ENCODE results near the gene NTPCR. TPM values are rescaled to one million over a fixed set of nuclear protein-coding genes. Genes with fewer than 3 reads are reported as not detected.

The NTPCR gene
- total RNA-seq, 1 donor from 2014 or later = 11.4 TPM

- DNase-seq = no peak
Observed at GRCh38 chr1:232964601-232965000, 14.2 kb downstream of the NTPCR start.

DNA sequence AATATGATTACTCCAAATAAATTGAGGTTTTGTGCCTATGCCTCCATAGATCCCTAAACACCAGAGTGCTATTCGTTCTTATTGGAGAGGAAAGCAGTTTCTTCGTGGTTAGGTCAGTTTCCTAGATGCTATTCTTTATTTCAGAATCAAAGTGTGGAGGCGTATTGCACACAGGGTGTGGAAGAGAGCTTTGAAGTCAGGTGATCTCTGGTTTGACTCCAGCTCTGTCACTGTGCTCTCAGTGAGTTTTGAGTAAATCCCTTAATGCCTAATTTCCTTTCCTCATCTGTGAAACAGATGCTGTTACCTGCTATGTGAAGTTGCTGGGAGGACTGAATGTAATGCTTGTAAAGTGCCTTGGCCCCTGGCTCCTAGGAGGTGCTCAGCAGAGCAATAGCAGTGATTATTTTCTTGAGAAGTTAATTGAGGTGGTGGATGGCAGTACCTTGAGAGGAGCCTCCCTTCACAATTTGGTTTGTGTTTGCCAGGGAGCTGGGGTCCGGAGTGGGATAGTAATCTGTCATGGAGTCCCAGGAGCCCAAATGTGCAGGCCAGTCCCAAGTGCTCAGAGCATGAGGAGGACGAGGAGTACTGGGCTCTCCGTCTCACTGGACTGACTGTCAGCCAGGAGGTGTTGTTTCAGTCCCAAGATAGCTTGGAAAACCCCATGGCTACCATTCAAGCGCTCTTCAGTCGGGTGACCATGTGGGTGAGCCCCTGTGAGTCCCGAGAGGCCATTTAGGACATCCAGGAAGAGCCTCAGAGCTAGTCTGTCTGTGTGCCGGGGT is 14.9 kb downstream of the NTPCR start:
- DNase-seq = no peak

DNA sequence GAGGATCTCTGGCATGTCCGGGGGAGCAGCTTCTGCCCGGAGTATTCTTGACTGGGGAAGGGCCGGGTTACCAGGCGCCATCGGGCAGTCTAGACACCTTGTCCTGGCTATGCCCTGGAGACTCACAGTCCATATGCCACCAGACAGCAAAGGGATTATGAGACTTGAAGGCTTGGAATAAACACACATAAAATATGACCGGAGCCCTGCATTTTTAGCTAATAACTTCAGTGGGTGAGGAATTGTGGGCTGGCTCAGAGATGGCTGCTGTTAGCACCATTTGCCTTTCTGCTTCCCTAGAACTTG is 15.5 kb downstream of the NTPCR start:
- DNase-seq = no peak

- DNase-seq = no peak
Observed at GRCh38 chr1:232966663-232967062, 16.3 kb downstream of the NTPCR start.

DNA sequence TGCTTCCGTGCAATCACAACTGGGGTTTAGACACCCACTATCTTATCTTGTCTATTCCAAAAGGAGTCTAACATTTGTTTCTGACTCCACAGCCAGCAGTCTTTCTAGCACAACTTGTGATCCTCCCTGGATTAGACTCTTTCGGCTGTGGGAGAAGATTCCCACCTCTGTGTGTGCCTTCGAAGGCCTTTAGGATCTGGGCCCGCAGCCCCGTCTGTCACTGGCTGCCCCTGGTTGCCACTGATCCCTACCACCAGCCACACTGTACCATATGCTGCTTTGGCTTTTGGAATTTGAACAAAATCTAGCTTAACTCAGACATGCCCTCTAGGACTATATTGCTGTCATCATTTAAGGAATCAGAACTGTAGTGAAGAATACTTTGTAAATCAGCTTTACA is 18.0 kb downstream of the NTPCR start:
- no peak for DNase-seq

DNA sequence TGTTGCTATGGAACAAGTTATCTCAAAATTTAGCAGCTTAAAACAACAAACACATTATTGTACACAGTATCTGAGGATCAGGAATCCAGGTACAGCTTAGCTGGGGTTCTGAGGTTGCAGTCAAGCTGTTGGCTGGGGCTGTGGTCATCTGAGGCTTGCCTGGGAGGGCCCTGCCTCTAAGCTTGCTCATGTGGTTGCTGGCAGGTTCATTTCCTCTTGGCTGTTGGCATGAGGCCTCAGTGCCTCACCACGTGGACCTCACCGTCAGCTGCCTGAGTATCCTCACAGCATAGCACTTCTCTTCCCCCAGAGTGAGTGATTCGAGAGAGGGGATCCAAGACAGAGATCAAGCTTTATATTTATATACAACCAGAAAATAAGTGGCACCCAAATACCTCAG is 18.6 kb downstream of the NTPCR start:
- no peak for DNase-seq

DNA sequence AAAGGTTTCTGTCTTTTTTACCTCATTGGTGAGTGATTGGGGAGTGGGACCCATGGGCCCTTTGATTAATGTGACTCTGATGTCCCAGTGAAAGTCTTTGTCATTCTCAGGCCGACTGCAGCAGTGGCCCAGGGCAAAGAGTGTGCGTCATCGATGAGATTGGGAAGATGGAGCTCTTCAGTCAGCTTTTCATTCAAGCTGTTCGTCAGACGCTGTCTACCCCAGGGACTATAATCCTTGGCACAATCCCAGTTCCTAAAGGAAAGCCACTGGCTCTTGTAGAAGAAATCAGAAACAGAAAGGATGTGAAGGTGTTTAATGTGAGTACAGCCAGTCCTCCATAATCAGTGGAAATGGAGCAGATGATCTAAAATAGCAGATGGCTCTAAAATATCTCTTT is 19.4 kb downstream of the NTPCR start:
- no peak for DNase-seq

DNA sequence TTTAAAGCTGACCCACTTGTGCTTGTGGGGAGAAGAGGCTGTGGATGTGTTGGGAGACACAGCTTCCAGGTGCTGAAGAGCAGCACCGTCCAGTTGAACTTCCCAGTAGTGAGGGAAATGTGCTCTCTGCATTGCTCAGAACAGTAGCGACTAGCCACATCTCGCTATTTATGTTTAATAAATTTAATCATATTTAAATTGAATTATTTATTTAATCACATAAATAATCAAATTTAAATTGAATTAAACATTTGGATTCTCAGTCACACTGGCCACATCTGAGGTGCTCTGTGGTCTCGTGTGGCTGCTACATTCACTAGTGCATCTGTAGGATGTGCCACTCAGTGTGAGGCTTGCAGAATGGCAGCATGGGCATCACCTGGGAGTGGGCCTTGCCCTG is 20.1 kb downstream of the NTPCR start:
- no peak for DNase-seq

- no peak for DNase-seq
Observed at GRCh38 chr1:232973652-232974611, 23.5 kb downstream of the NTPCR start.

GRCh38 chr1:232974971-232975370 is 24.6 kb downstream of the NTPCR start:
- no peak for DNase-seq

DNA sequence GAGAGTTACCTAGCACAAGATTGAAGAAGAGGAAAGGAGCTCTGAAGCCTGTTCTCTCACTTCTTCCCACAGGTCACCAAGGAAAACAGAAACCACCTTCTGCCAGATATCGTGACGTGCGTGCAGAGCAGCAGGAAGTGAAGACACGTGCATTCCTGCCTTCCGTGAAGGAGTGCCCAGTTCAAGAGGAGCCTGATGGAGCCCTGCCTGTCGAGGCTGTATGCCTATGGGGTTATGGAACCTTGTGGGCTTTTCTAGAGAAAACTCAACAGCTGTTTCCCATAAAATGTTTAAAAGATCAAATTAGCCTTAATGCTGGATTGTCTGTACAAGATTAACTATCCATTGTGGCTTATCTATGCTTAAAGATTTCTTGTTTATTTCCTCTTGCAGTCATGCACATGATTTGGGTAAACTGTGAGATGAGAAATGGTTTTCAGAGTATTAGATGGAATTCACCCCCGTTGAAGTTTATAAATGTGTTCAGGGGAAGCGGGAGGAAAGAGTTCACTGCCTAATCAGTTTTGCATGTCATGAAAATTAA is 27.8 kb downstream of the NTPCR start:
- no peak for DNase-seq

DNA sequence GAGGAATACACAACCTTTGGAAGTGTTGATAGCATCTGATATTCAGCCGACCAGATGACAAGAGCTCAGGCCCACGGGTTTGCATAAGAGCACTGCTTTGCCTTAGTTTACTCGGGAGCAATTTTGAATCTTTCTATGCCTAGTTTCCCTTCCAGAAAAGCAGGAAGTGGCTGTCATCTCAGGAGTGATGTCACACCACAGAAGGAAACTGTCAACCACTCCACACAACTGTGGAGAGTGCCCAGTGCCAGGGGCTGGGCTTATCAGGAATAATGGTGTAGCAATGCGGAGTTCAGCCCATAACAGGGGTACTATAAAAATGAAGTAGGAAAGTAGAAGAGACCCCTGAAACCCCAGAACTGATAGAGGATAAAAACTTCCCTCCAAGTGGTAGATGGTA is 28.4 kb downstream of the NTPCR start:
- DNase-seq = no peak

DNA sequence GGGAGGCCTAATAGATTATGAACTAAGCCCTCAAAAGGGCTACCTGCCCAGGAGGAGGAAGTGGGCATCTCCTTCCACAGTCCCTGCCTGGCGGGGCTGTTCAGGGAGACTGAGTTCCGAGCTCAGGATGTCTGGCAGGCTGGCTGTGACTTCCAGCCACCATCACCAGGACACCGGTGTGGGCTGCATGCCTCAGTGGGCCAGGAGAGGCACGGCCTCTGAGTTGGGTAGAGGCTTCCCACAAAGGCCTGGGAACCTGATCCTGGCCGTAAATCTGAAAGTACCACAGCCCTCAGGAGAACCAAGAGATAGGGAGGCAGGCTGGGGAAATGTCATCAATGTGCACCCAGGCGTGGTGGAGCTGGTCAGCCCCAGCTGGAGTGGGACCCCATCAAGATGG is 29.1 kb downstream of the NTPCR start:
- DNase-seq = no peak

DNA sequence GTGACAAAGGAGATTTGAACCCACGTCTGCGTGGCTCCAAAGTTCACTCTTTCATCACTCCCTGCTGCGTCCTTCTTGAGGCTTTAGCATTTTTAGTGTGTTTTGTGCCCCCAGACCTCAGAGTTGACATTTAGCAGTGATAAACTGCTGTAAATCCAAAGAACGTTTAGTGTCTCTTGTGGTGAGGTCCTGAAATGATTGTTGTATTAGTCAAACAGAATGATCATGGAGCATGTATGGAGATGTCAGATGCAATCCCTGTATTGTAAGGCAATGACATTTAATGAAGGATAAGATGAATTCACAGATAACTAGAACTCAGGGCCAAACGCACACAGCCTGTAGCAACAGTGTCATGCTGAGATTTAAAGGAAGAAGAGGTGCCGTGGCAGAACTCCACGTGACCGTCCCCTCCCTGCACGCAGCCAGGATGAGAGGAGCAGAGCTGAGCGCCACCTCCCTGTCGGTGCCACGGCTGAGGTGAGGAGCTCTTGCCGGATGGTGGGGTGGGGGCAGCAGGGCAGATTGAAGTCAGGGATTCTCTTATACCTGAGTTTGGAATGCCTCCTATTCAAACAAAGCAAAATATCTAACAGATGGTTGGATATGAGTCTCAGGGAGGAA is 30.1 kb downstream of the NTPCR start:
- no peak for DNase-seq

DNA sequence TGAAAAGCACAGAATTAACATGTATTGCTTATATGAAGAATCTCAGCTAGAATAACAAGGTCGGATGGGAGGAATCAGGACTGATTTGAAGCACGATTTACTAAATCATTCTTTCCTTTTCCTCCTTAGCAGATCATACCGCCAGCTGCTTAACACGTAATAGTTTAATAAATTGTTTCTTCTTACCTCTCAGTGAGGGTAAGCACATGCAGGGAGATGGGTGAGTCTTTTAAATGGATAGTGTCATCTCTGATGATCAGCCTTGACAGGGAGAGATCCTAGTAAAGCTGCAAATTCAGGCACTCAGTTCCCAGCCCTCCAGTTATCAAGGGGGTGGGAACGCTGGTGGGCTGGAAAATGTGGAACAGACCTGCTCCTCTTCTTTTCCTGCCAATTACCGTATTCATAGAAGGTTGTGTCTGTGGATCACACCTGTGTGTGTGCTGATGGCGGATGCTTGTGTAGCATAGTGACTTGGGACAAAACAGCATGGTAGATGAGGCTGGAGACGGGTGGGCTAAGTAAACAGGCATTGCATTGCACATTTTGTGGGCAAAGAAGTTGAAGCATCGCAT is 30.7 kb downstream of the NTPCR start:
- DNase-seq = no peak

GRCh38 chr1:232982238-232982944 is 32.0 kb downstream of the NTPCR start:
- no peak for DNase-seq

GRCh38 chr1:232983375-232983774 is 33.0 kb downstream of the NTPCR start:
- no peak for DNase-seq

DNA sequence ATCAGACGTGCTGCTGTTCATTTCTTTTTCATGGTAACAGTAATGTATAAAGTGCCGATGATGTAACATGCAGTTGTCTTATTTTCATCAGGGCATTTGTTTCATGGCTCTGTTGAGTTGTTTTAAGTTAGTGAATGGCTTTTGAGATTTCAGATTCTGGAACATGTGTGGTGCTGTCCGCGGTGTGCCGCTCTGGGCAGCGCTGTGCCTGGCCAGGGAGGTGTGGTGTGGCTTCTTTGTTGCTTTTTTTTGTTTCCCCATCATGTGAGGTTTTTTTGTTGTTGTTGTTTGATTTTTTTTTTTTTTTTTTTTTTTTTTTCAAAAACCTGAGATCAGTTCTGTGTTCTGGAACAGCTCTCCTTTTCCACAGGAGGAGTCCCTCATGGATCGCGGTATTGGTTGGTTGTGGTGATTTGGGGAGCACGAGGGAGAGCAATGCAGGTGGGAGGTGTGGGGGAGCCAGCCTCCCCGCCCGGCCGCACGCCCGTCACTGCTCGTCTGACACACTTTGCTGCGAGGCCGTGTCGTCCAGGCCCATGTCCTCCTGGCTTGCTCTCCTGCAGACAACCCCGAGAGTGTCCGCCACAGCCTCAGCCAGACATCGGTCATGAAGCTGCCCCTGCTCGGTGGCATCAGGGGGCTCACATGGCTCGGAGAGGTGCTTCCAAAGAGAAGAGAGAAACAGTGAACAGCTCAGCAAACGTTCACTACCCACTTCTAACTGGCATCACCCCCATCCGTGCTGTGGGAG is 33.6 kb downstream of the NTPCR start:
- DNase-seq = no peak

- DNase-seq = no peak
Observed at GRCh38 chr1:232984577-232985425, 34.4 kb downstream of the NTPCR start.

DNA sequence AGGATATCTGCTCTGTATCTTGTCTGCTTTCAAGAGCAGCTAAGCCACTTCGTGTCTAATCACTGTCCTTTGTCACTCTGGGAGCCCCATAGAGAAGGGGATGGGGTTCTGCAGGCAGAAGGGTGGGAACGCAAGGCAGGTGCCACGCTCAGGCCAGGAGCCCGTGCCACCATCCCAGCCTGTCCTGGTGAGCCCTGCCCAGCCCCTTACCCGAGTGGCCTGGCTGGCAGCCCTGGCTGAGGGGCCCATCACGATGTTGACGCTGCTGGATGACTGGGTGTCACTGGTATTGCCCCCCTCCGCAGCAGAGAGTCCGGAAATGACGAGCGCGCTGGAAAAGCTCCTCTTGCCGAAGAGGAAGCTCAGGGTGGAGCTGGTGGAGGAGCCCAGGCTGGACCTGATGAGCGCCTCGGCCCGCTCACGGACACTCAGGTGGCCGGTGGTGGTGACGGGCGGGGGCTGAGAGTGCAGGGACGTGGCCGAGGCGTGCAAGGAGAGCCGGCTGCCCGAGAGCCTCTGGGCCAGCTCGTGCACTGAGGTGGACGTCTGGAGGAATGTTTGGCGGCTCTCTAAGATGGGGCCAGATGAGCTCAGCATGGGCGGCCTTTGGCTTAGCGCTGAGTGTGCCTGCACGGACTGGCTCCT is 35.6 kb downstream of the NTPCR start:
- no peak for DNase-seq

All from skin of body (tissue), 2 donors.